Stimulated activated CD4-positive, alpha-beta T cell treated with anti-CD3 and anti-CD28 coated beads, Interleukin-1b, Interleukin-23, amount 100 ng/mL, for 4 hours (primary cell): ENCODE data around the gene LHFPL2.

Source experiments
- DNase-seq, 2 donors: peaks; one replicate each; pipeline ENCODE4 v3.0.0-alpha.2; 2020; ENCODE audit warnings: low read depth in 2 of 2

LHFPL2 gene

GRCh38 chr5:78568212-78568611, 80.4 kb downstream of the LHFPL2 start:
- DNase-seq = no peak

GRCh38 chr5:78567617-78568016, 81.0 kb downstream of the LHFPL2 start:
- no peak for DNase-seq

- DNase-seq = no peak
These were observed 81.7 kb downstream of the LHFPL2 start for GRCh38 chr5:78566747-78567425.

GRCh38 chr5:78565395-78565794, 83.2 kb downstream of the LHFPL2 start:
- DNase-seq = no peak

- DNase-seq = no peak
These were observed 85.0 kb downstream of the LHFPL2 start for GRCh38 chr5:78563621-78564020.

GRCh38 chr5:78562714-78563330, 85.8 kb downstream of the LHFPL2 start:
- no peak for DNase-seq

- no peak for DNase-seq
These were observed 86.6 kb downstream of the LHFPL2 start for GRCh38 chr5:78562001-78562400.

GRCh38 chr5:78561261-78561660, 87.3 kb downstream of the LHFPL2 start:
- no peak for DNase-seq

GRCh38 chr5:78560000-78560855, 88.3 kb downstream of the LHFPL2 start:
- DNase-seq = no peak

GRCh38 chr5:78557601-78558000, 91.0 kb downstream of the LHFPL2 start:
- DNase-seq = no peak

GRCh38 chr5:78555870-78556269, 92.7 kb downstream of the LHFPL2 start:
- no peak for DNase-seq

- no peak for DNase-seq
These were observed 93.9 kb downstream of the LHFPL2 start for GRCh38 chr5:78554670-78555069.

- DNase-seq = no peak
These were observed 94.8 kb downstream of the LHFPL2 start for GRCh38 chr5:78553580-78554353.

GRCh38 chr5:78552729-78553342, 95.7 kb downstream of the LHFPL2 start:
- DNase-seq = no peak

GRCh38 chr5:78550891-78551290, 97.7 kb downstream of the LHFPL2 start:
- no peak for DNase-seq

GRCh38 chr5:78549043-78549442, 99.5 kb downstream of the LHFPL2 start:
- DNase-seq = no peak

GRCh38 chr5:78547731-78548615, 100.6 kb downstream of the LHFPL2 start:
- no peak for DNase-seq

- no peak for DNase-seq
These were observed 101.4 kb downstream of the LHFPL2 start for GRCh38 chr5:78547183-78547582.

- no peak for DNase-seq
These were observed 102.1 kb downstream of the LHFPL2 start for GRCh38 chr5:78546276-78546996.

GRCh38 chr5:78545406-78545805, 103.2 kb downstream of the LHFPL2 start:
- no peak for DNase-seq
